ENCODE results near the gene TRIM14.
"Not testable (repeated sequence)": the region's sequence is repeated elsewhere in the genome, so short reads cannot be mapped to it uniquely, and the experiment has no call there.

The TRIM14 gene

GRCh38 chr9:98094316-98094715 lies 24.7 kb downstream of the TRIM14 start:
- WGBS, 2 experiments (ENCODE audit: insufficient coverage in 2 of 2), result 100% methylated on average over 2 of the region's 4 CpGs
- no peaks in the 10 kb centered on the region for H3K36me3 ChIP-seq (ENCODE audit: control insufficient read depth, insufficient read depth, low read length)
- no peaks in the 10 kb centered on the region for H3K4me1 ChIP-seq (ENCODE audit: control insufficient read depth, insufficient read depth, low read length, poor library complexity, severe bottlenecking)
- no peaks in the 10 kb centered on the region for H3K9me3 ChIP-seq (ENCODE audit: control insufficient read depth, low read length)
- no peak overlapping the region for H3K4me3 ChIP-seq (ENCODE audit: extremely low read depth, insufficient read depth, low read length, poor library complexity, severe bottlenecking)
- no peak overlapping the region for H3K27ac ChIP-seq (ENCODE audit: low read depth, low read length, severe bottlenecking)

- H3K4me1 ChIP-seq (ENCODE audit: control insufficient read depth, insufficient read depth, low read length, poor library complexity, severe bottlenecking), result no peaks in the 10 kb centered on the region
- WGBS, 2 experiments (ENCODE audit: insufficient coverage in 2 of 2), result 88 to 93% methylated on average over 8 to 11 of the region's 11 CpGs
- H3K27ac ChIP-seq (ENCODE audit: low read depth, low read length, severe bottlenecking), result no peak overlapping the region
- H3K9me3 ChIP-seq (ENCODE audit: control insufficient read depth, low read length), result no peaks in the 10 kb centered on the region
- H3K4me3 ChIP-seq (ENCODE audit: extremely low read depth, insufficient read depth, low read length, poor library complexity, severe bottlenecking), result no peak overlapping the region
- no peaks in the 10 kb centered on the region for H3K36me3 ChIP-seq (ENCODE audit: control insufficient read depth, insufficient read depth, low read length)
These were observed 26.4 kb downstream of the TRIM14 start for GRCh38 chr9:98092613-98092931.

- Histone ChIP-seq H3K36me3 (ENCODE audit: control insufficient read depth, insufficient read depth, low read length) (no peaks in the 10 kb centered on the region), H3K4me1 (ENCODE audit: control insufficient read depth, insufficient read depth, low read length, poor library complexity, severe bottlenecking) (no peaks in the 10 kb centered on the region), H3K9me3 (ENCODE audit: control insufficient read depth, low read length) (no peaks in the 10 kb centered on the region), H3K27ac (ENCODE audit: low read depth, low read length, severe bottlenecking) (no peak overlapping the region), H3K4me3 (ENCODE audit: extremely low read depth, insufficient read depth, low read length, poor library complexity, severe bottlenecking) (no peak overlapping the region)
- 74 to 75% methylated on average over 10 to 13 of the region's 17 CpGs for WGBS, 2 experiments (ENCODE audit: insufficient coverage in 2 of 2)
These were observed 27.0 kb downstream of the TRIM14 start for GRCh38 chr9:98091735-98092612.

GRCh38 chr9:98090674-98091073 lies 28.3 kb downstream of the TRIM14 start:
- H3K4me1 ChIP-seq (ENCODE audit: control insufficient read depth, insufficient read depth, low read length, poor library complexity, severe bottlenecking); H3K9me3 ChIP-seq (ENCODE audit: control insufficient read depth, low read length); H3K4me3 ChIP-seq (ENCODE audit: extremely low read depth, insufficient read depth, low read length, poor library complexity, severe bottlenecking); H3K36me3 ChIP-seq (ENCODE audit: control insufficient read depth, insufficient read depth, low read length); H3K27ac ChIP-seq (ENCODE audit: low read depth, low read length, severe bottlenecking): not testable (repeated sequence)
- WGBS, 2 experiments (ENCODE audit: insufficient coverage in 2 of 2), result 50 to 90% methylated on average over 1 to 3 of the region's 3 CpGs

- Histone ChIP-seq H3K27ac (ENCODE audit: low read depth, low read length, severe bottlenecking) (no peak overlapping the region), H3K4me1 (ENCODE audit: control insufficient read depth, insufficient read depth, low read length, poor library complexity, severe bottlenecking) (no peaks in the 10 kb centered on the region), H3K36me3 (ENCODE audit: control insufficient read depth, insufficient read depth, low read length) (peaks cover 18% of the 10 kb centered on the region), H3K9me3 (ENCODE audit: control insufficient read depth, low read length) (no peaks in the 10 kb centered on the region), H3K4me3 (ENCODE audit: extremely low read depth, insufficient read depth, low read length, poor library complexity, severe bottlenecking) (no peak overlapping the region)
- 93 to 97% methylated on average over 56 to 90 of the region's 92 CpGs for WGBS, 2 experiments (ENCODE audit: insufficient coverage in 2 of 2)
These were observed 31.3 kb downstream of the TRIM14 start for GRCh38 chr9:98087420-98088354.

GRCh38 chr9:98086461-98086860 lies 32.6 kb downstream of the TRIM14 start:
- 92 to 95% methylated on average over 4 of the region's 4 CpGs for WGBS, 2 experiments (ENCODE audit: insufficient coverage in 2 of 2)
- Histone ChIP-seq H3K27ac (ENCODE audit: low read depth, low read length, severe bottlenecking) (no peak overlapping the region), H3K9me3 (ENCODE audit: control insufficient read depth, low read length) (no peaks in the 10 kb centered on the region)

GRCh38 chr9:98085944-98086343 lies 33.1 kb downstream of the TRIM14 start:
- peaks cover 4% of the 10 kb centered on the region for H3K4me1 ChIP-seq (ENCODE audit: control insufficient read depth, insufficient read depth, low read length, poor library complexity, severe bottlenecking)
- H3K36me3 ChIP-seq (ENCODE audit: control insufficient read depth, insufficient read depth, low read length), result peaks cover 36% of the 10 kb centered on the region
- 73 to 79% methylated on average over 5 to 7 of the region's 7 CpGs for WGBS, 2 experiments (ENCODE audit: insufficient coverage in 2 of 2)
- H3K9me3 ChIP-seq (ENCODE audit: control insufficient read depth, low read length), result no peaks in the 10 kb centered on the region
- no peak overlapping the region for H3K27ac ChIP-seq (ENCODE audit: low read depth, low read length, severe bottlenecking)
- H3K4me3 ChIP-seq (ENCODE audit: extremely low read depth, insufficient read depth, low read length, poor library complexity, severe bottlenecking), result no peak overlapping the region

More at GRCh38 chr9:98086461-98086860, 32.6 kb downstream of the TRIM14 start:
- Histone ChIP-seq H3K36me3 (ENCODE audit: control insufficient read depth, insufficient read depth, low read length) (peaks cover 30% of the 10 kb centered on the region), H3K4me1 (ENCODE audit: control insufficient read depth, insufficient read depth, low read length, poor library complexity, severe bottlenecking) (no peaks in the 10 kb centered on the region), H3K4me3 (ENCODE audit: extremely low read depth, insufficient read depth, low read length, poor library complexity, severe bottlenecking) (no peak overlapping the region)

- Histone ChIP-seq H3K9me3 (ENCODE audit: control insufficient read depth, low read length) (no peaks in the 10 kb centered on the region), H3K36me3 (ENCODE audit: control insufficient read depth, insufficient read depth, low read length) (peaks cover 43% of the 10 kb centered on the region), H3K27ac (ENCODE audit: low read depth, low read length, severe bottlenecking) (no peak overlapping the region), H3K4me3 (ENCODE audit: extremely low read depth, insufficient read depth, low read length, poor library complexity, severe bottlenecking) (no peak overlapping the region), H3K4me1 (ENCODE audit: control insufficient read depth, insufficient read depth, low read length, poor library complexity, severe bottlenecking) (peaks cover 5% of the 10 kb centered on the region)
- 86 to 100% methylated on average over 2 to 3 of the region's 4 CpGs for WGBS, 2 experiments (ENCODE audit: insufficient coverage in 2 of 2)
These were observed 34.0 kb downstream of the TRIM14 start for GRCh38 chr9:98085058-98085457.

- 94 to 100% methylated on average over 3 of the region's 3 CpGs for WGBS, 2 experiments (ENCODE audit: insufficient coverage in 2 of 2)
- Histone ChIP-seq H3K27ac (ENCODE audit: low read depth, low read length, severe bottlenecking) (no peak overlapping the region), H3K4me3 (ENCODE audit: extremely low read depth, insufficient read depth, low read length, poor library complexity, severe bottlenecking) (no peak overlapping the region), H3K9me3 (ENCODE audit: control insufficient read depth, low read length) (no peaks in the 10 kb centered on the region), H3K4me1 (ENCODE audit: control insufficient read depth, insufficient read depth, low read length, poor library complexity, severe bottlenecking) (peaks cover 5% of the 10 kb centered on the region), H3K36me3 (ENCODE audit: control insufficient read depth, insufficient read depth, low read length) (peaks cover 48% of the 10 kb centered on the region)
These were observed 34.6 kb downstream of the TRIM14 start for GRCh38 chr9:98084396-98084795.

- Histone ChIP-seq H3K36me3 (ENCODE audit: control insufficient read depth, insufficient read depth, low read length) (peaks cover 54% of the 10 kb centered on the region), H3K4me3 (ENCODE audit: extremely low read depth, insufficient read depth, low read length, poor library complexity, severe bottlenecking) (no peak overlapping the region), H3K27ac (ENCODE audit: low read depth, low read length, severe bottlenecking) (no peak overlapping the region), H3K4me1 (ENCODE audit: control insufficient read depth, insufficient read depth, low read length, poor library complexity, severe bottlenecking) (peaks cover 5% of the 10 kb centered on the region), H3K9me3 (ENCODE audit: control insufficient read depth, low read length) (no peaks in the 10 kb centered on the region)
- 95 to 99% methylated on average over 4 of the region's 7 CpGs for WGBS, 2 experiments (ENCODE audit: insufficient coverage in 2 of 2)
These were observed 35.3 kb downstream of the TRIM14 start for GRCh38 chr9:98083566-98084183.

Measured in mesodermal cell (in vitro differentiated cells).